ENCODE data around the gene REPIN1.

Gene REPIN1

GRCh38 chr7:150404172-150404804, 35.7 kb downstream of the REPIN1 start:
- no peak for TF ChIP-seq JUND (IDR thresholded peaks at IDR 0.05; ENCODE audit: low read depth)
- in situ Hi-C loops (cut with HindIII; ENCODE audit: low pct_unique_long_range_greater_than_20kb, low sequenced_read_pairs) = no loop called here
- DNase-seq (ENCODE audit: low read depth in 1 of 2, low spot score in 1 of 2) = no peak

GRCh38 chr7:150404805-150405583, 36.4 kb downstream of the REPIN1 start:
- no peak for TF ChIP-seq JUND (IDR thresholded peaks at IDR 0.05; ENCODE audit: low read depth)
- DNase-seq (ENCODE audit: low read depth in 1 of 2, low spot score in 1 of 2) = peak; percentile 84 to 88
- in situ Hi-C loops (cut with HindIII; ENCODE audit: low pct_unique_long_range_greater_than_20kb, low sequenced_read_pairs) = no loop called here

- DNase-seq (ENCODE audit: low read depth in 1 of 2, low spot score in 1 of 2) = peak in 1 of 2 experiments; percentile 42
- in situ Hi-C loops (cut with HindIII; ENCODE audit: low pct_unique_long_range_greater_than_20kb, low sequenced_read_pairs) = no loop called here
- TF ChIP-seq JUND (IDR thresholded peaks at IDR 0.05; ENCODE audit: low read depth) = no peak
Measured at GRCh38 chr7:150405584-150406311, 37.1 kb downstream of the REPIN1 start.

- TF ChIP-seq JUND (IDR thresholded peaks at IDR 0.05; ENCODE audit: low read depth) = no peak
Measured at GRCh38 chr7:150406312-150406566, 37.6 kb downstream of the REPIN1 start.

GRCh38 chr7:150406567-150407421, 38.2 kb downstream of the REPIN1 start:
- in situ Hi-C loops (cut with HindIII; ENCODE audit: low pct_unique_long_range_greater_than_20kb, low sequenced_read_pairs) = no loop called here

More at GRCh38 chr7:150406312-150406566, 37.6 kb downstream of the REPIN1 start:
- DNase-seq (ENCODE audit: low read depth in 1 of 2, low spot score in 1 of 2) = no peak
- in situ Hi-C loops (cut with HindIII; ENCODE audit: low pct_unique_long_range_greater_than_20kb, low sequenced_read_pairs) = no loop called here

GRCh38 chr7:150407588-150408392, 39.2 kb downstream of the REPIN1 start:
- DNase-seq (ENCODE audit: low read depth in 1 of 2, low spot score in 1 of 2) = no peak
- in situ Hi-C loops (cut with HindIII; ENCODE audit: low pct_unique_long_range_greater_than_20kb, low sequenced_read_pairs) = no loop called here

More at GRCh38 chr7:150406567-150407421, 38.2 kb downstream of the REPIN1 start:
- no peak for TF ChIP-seq JUND (IDR thresholded peaks at IDR 0.05; ENCODE audit: low read depth)
- DNase-seq (ENCODE audit: low read depth in 1 of 2, low spot score in 1 of 2) = no peak

GRCh38 chr7:150408393-150409299, 40.0 kb downstream of the REPIN1 start:
- DNase-seq (ENCODE audit: low read depth in 1 of 2, low spot score in 1 of 2) = no peak
- in situ Hi-C loops (cut with HindIII; ENCODE audit: low pct_unique_long_range_greater_than_20kb, low sequenced_read_pairs) = no loop called here
- TF ChIP-seq JUND (IDR thresholded peaks at IDR 0.05; ENCODE audit: low read depth) = no peak

More at GRCh38 chr7:150407588-150408392, 39.2 kb downstream of the REPIN1 start:
- no peak for TF ChIP-seq JUND (IDR thresholded peaks at IDR 0.05; ENCODE audit: low read depth)

GRCh38 chr7:150409300-150410030, 40.8 kb downstream of the REPIN1 start:
- peak in 1 of 2 experiments; percentile 33 for DNase-seq (ENCODE audit: low read depth in 1 of 2, low spot score in 1 of 2)
- in situ Hi-C loops (cut with HindIII; ENCODE audit: low pct_unique_long_range_greater_than_20kb, low sequenced_read_pairs) = no loop called here

GRCh38 chr7:150410131-150410530, 41.5 kb downstream of the REPIN1 start:
- in situ Hi-C loops (cut with HindIII; ENCODE audit: low pct_unique_long_range_greater_than_20kb, low sequenced_read_pairs) = no loop called here
- TF ChIP-seq JUND (IDR thresholded peaks at IDR 0.05; ENCODE audit: low read depth) = no peak
- no peak for DNase-seq (ENCODE audit: low read depth in 1 of 2, low spot score in 1 of 2)

More at GRCh38 chr7:150409300-150410030, 40.8 kb downstream of the REPIN1 start:
- TF ChIP-seq JUND (IDR thresholded peaks at IDR 0.05; ENCODE audit: low read depth) = no peak

- no peak for TF ChIP-seq JUND (IDR thresholded peaks at IDR 0.05; ENCODE audit: low read depth)
- in situ Hi-C loops (cut with HindIII; ENCODE audit: low pct_unique_long_range_greater_than_20kb, low sequenced_read_pairs) = no loop called here
- DNase-seq (ENCODE audit: low read depth in 1 of 2, low spot score in 1 of 2) = no peak
Measured at GRCh38 chr7:150410680-150411346, 42.2 kb downstream of the REPIN1 start.
